Measurements from ENCODE around the gene RBM15.

DNA sequence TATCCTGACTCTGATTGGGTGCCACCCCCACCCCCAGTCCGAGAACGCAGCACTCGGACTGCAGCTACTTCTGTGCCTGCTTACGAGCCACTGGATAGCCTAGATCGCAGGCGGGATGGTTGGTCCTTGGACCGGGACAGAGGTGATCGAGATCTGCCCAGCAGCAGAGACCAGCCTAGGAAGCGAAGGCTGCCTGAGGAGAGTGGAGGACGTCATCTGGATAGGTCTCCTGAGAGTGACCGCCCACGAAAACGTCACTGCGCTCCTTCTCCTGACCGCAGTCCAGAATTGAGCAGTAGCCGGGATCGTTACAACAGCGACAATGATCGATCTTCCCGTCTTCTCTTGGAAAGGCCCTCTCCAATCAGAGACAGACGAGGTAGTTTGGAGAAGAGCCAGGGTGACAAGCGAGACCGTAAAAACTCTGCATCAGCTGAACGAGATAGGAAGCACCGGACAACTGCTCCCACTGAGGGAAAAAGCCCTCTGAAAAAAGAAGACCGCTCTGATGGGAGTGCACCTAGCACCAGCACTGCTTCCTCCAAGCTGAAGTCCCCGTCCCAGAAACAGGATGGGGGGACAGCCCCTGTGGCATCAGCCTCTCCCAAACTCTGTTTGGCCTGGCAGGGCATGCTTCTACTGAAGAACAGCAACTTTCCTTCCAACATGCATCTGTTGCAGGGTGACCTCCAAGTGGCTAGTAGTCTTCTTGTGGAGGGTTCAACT, 2.1 kb downstream of the RBM15 start:
- TF ChIP-seq, protein P1, sequence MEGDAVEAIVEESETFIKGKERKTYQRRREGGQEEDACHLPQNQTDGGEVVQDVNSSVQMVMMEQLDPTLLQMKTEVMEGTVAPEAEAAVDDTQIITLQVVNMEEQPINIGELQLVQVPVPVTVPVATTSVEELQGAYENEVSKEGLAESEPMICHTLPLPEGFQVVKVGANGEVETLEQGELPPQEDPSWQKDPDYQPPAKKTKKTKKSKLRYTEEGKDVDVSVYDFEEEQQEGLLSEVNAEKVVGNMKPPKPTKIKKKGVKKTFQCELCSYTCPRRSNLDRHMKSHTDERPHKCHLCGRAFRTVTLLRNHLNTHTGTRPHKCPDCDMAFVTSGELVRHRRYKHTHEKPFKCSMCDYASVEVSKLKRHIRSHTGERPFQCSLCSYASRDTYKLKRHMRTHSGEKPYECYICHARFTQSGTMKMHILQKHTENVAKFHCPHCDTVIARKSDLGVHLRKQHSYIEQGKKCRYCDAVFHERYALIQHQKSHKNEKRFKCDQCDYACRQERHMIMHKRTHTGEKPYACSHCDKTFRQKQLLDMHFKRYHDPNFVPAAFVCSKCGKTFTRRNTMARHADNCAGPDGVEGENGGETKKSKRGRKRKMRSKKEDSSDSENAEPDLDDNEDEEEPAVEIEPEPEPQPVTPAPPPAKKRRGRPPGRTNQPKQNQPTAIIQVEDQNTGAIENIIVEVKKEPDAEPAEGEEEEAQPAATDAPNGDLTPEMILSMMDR (conservative IDR thresholded peaks at IDR 0.05; ENCODE audit: low read depth in 2 of 2): no peak
- TF ChIP-seq POLR2AphosphoS5 (IDR thresholded peaks at IDR 0.05; ENCODE audit: low read depth) (no peak), CREB1 (CRISPR knock-in tag; IDR thresholded peaks at IDR 0.05; ENCODE audit: low read depth) (no peak), EZH2phosphoT487 (IDR thresholded peaks at IDR 0.05; ENCODE audit: unreplicated experiment) (no peak), EZH2 (IDR thresholded peaks at IDR 0.05; ENCODE audit: low read depth, unreplicated experiment) (no peak), JUNB (IDR thresholded peaks at IDR 0.05; ENCODE audit: unreplicated experiment) (no peak), ZNF331 (CRISPR knock-in tag; IDR thresholded peaks at IDR 0.05; ENCODE audit: low read depth) (no peak), STAT1 (IDR thresholded peaks at IDR 0.05; ENCODE audit: unreplicated experiment) (no peak), NANOG (IDR thresholded peaks at IDR 0.05; ENCODE audit: borderline replicate concordance) (no peak)
- TF ChIP-seq, protein P2, sequence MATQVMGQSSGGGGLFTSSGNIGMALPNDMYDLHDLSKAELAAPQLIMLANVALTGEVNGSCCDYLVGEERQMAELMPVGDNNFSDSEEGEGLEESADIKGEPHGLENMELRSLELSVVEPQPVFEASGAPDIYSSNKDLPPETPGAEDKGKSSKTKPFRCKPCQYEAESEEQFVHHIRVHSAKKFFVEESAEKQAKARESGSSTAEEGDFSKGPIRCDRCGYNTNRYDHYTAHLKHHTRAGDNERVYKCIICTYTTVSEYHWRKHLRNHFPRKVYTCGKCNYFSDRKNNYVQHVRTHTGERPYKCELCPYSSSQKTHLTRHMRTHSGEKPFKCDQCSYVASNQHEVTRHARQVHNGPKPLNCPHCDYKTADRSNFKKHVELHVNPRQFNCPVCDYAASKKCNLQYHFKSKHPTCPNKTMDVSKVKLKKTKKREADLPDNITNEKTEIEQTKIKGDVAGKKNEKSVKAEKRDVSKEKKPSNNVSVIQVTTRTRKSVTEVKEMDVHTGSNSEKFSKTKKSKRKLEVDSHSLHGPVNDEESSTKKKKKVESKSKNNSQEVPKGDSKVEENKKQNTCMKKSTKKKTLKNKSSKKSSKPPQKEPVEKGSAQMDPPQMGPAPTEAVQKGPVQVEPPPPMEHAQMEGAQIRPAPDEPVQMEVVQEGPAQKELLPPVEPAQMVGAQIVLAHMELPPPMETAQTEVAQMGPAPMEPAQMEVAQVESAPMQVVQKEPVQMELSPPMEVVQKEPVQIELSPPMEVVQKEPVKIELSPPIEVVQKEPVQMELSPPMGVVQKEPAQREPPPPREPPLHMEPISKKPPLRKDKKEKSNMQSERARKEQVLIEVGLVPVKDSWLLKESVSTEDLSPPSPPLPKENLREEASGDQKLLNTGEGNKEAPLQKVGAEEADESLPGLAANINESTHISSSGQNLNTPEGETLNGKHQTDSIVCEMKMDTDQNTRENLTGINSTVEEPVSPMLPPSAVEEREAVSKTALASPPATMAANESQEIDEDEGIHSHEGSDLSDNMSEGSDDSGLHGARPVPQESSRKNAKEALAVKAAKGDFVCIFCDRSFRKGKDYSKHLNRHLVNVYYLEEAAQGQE (IDR thresholded peaks at IDR 0.05; ENCODE audit: unreplicated experiment): no peak
- TF ChIP-seq, protein P3, sequence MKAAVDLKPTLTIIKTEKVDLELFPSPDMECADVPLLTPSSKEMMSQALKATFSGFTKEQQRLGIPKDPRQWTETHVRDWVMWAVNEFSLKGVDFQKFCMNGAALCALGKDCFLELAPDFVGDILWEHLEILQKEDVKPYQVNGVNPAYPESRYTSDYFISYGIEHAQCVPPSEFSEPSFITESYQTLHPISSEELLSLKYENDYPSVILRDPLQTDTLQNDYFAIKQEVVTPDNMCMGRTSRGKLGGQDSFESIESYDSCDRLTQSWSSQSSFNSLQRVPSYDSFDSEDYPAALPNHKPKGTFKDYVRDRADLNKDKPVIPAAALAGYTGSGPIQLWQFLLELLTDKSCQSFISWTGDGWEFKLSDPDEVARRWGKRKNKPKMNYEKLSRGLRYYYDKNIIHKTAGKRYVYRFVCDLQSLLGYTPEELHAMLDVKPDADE (IDR thresholded peaks at IDR 0.05): no peak
- TF ChIP-seq, protein P4, sequence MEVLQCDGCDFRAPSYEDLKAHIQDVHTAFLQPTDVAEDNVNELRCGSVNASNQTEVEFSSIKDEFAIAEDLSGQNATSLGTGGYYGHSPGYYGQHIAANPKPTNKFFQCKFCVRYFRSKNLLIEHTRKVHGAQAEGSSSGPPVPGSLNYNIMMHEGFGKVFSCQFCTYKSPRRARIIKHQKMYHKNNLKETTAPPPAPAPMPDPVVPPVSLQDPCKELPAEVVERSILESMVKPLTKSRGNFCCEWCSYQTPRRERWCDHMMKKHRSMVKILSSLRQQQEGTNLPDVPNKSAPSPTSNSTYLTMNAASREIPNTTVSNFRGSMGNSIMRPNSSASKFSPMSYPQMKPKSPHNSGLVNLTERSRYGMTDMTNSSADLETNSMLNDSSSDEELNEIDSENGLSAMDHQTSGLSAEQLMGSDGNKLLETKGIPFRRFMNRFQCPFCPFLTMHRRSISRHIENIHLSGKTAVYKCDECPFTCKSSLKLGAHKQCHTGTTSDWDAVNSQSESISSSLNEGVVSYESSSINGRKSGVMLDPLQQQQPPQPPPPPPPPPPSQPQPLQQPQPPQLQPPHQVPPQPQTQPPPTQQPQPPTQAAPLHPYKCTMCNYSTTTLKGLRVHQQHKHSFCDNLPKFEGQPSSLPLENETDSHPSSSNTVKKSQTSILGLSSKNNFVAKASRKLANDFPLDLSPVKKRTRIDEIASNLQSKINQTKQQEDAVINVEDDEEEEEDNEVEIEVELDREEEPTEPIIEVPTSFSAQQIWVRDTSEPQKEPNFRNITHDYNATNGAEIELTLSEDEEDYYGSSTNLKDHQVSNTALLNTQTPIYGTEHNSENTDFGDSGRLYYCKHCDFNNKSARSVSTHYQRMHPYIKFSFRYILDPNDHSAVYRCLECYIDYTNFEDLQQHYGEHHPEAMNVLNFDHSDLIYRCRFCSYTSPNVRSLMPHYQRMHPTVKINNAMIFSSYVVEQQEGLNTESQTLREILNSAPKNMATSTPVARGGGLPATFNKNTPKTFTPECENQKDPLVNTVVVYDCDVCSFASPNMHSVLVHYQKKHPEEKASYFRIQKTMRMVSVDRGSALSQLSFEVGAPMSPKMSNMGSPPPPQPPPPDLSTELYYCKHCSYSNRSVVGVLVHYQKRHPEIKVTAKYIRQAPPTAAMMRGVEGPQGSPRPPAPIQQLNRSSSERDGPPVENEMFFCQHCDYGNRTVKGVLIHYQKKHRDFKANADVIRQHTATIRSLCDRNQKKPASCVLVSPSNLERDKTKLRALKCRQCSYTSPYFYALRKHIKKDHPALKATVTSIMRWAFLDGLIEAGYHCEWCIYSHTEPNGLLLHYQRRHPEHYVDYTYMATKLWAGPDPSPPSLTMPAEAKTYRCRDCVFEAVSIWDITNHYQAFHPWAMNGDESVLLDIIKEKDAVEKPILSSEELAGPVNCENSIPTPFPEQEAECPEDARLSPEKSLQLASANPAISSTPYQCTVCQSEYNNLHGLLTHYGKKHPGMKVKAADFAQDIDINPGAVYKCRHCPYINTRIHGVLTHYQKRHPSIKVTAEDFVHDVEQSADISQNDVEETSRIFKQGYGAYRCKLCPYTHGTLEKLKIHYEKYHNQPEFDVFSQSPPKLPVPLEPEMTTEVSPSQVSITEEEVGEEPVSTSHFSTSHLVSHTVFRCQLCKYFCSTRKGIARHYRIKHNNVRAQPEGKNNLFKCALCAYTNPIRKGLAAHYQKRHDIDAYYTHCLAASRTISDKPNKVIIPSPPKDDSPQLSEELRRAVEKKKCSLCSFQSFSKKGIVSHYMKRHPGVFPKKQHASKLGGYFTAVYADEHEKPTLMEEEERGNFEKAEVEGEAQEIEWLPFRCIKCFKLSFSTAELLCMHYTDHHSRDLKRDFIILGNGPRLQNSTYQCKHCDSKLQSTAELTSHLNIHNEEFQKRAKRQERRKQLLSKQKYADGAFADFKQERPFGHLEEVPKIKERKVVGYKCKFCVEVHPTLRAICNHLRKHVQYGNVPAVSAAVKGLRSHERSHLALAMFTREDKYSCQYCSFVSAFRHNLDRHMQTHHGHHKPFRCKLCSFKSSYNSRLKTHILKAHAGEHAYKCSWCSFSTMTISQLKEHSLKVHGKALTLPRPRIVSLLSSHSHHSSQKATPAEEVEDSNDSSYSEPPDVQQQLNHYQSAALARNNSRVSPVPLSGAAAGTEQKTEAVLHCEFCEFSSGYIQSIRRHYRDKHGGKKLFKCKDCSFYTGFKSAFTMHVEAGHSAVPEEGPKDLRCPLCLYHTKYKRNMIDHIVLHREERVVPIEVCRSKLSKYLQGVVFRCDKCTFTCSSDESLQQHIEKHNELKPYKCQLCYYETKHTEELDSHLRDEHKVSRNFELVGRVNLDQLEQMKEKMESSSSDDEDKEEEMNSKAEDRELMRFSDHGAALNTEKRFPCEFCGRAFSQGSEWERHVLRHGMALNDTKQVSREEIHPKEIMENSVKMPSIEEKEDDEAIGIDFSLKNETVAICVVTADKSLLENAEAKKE (CRISPR knock-in tag; IDR thresholded peaks at IDR 0.05): no peak
